Activated CD8-positive, alpha-beta T cell treated with anti-CD3 and anti-CD28 coated beads, Interleukin-2, amount 10 ng/mL, durations not matched to agents 7 days and 5 days (primary cell): ENCODE data around the gene GNG2. TPM values are rescaled to one million over a fixed set of nuclear protein-coding genes. Genes with fewer than 3 reads are reported as not detected.

Source experiments
- ATAC-seq: fragments of 150-1000 bp; cut with Tn5 transposase; one replicate; pipeline ENCODE4 v1.10.0; 2021; ENCODE audit warnings: moderate library complexity
- CTCF ChIA-PET: fragments of 350-600 bp; sonication (Branson Sonifier 250); formaldehyde crosslinking; loops from one replicate; lab custom pipeline; 2021; ENCODE audit warnings: antibody characterized with exemption; lab: Charles Lee
- POLR2A ChIA-PET: fragments of 350-600 bp; sonication (Branson Sonifier 250); formaldehyde crosslinking; loops from one replicate; lab custom pipeline; 2021; ENCODE audit warnings: antibody characterized with exemption; lab: Charles Lee
- DNase-seq: peaks from one replicate; pipeline ENCODE4 v3.0.0-alpha.2; 2020
- H3K27ac Mint-ChIP-seq: one replicate; pipeline ENCODE4 v1.8.0; 2021; ENCODE audit warnings: mild to moderate bottlenecking, mixed read lengths
- H3K27me3 Mint-ChIP-seq: one replicate; pipeline ENCODE4 v1.8.0; 2021; ENCODE audit warnings: low read depth, mixed read lengths
- H3K36me3 Mint-ChIP-seq: one replicate; pipeline ENCODE4 v1.8.0; 2021; ENCODE audit warnings: low read depth, mixed read lengths
- H3K4me1 Mint-ChIP-seq: one replicate; pipeline ENCODE4 v1.8.0; 2021; ENCODE audit warnings: low read depth, mixed read lengths
- H3K4me3 Mint-ChIP-seq: one replicate; pipeline ENCODE4 v1.8.0; 2021; ENCODE audit warnings: mild to moderate bottlenecking, mixed read lengths
- H3K9me3 Mint-ChIP-seq: one replicate; pipeline ENCODE4 v1.8.0; 2022; ENCODE audit warnings: mixed read lengths; ENCODE audit not compliant: insufficient read depth
- total RNA-seq, 2 experiments: library from RNA; stranded (reverse); gene quantifications; one replicate each; pipeline ENCODE4 v1.2.3, GENCODE V29; 2021

The GNG2 gene
- total RNA-seq, 2 experiments from 2014 or later, result 293 to 302 TPM

DNA sequence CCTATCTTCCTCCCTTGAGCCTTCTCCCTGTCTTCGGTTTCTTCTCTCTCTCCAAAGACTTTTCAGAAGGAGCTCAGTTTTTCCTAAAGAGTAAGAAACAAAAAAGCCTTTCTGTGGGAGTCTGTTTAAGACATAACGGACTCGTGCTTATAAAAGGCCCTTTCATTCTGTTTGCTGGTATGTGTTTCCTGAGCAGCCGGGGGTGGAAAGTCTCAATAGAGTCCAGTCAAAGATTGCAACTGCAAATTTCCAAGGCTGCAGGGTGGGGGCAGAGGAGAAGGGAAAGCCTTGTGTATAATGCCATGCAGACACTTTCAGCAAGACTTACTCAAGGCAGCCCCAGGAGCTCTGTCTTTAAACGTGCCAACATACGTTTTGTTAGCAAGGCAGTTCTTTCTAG is 62.2 kb downstream of the GNG2 start:
- H3K27me3 Mint-ChIP-seq, result no peaks in the 10 kb centered on the region
- H3K4me3 Mint-ChIP-seq, result no peak overlapping the region
- peaks cover 55% of the 10 kb centered on the region for H3K36me3 Mint-ChIP-seq
- no peak overlapping the region for H3K27ac Mint-ChIP-seq
- no peaks in the 10 kb centered on the region for H3K9me3 Mint-ChIP-seq
- DNase-seq (no peak), ATAC-seq (no peak)
- ChIA-PET POLR2A (no interaction called here), CTCF (interaction anchor here (1.3 kb wide), 1 partner anchor 11 kb away, joined by 3 read pairs; no protein-coding TSS in a partner anchor)
- H3K4me1 Mint-ChIP-seq, result peaks cover 25% of the 10 kb centered on the region

DNA sequence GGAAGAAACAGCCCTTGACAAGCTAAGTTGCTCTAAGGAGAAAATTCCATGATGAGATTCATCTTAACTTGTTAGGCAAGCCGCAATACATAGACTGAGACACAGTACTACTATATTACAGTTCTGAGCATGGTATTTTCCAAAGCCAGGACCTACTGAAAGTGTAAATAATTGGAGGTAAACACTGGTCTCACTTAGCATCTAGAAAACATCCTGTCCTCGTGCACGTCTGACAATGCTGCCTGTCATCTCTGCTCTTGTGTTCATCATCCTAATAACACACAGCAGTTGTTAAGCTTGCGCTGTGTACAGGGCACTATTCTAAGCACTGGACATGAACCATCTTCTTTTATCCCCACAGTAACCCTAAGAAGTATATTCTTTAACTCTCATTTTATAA is 64.2 kb downstream of the GNG2 start:
- no peak overlapping the region for H3K27ac Mint-ChIP-seq
- CTCF ChIA-PET, result no interaction called here
- peaks cover 62% of the 10 kb centered on the region for H3K36me3 Mint-ChIP-seq
- no peak overlapping the region for H3K4me3 Mint-ChIP-seq
- H3K27me3 Mint-ChIP-seq, result no peaks in the 10 kb centered on the region
- no peaks in the 10 kb centered on the region for H3K9me3 Mint-ChIP-seq
- DNase-seq (no peak), ATAC-seq (no peak)
- POLR2A ChIA-PET, result interaction anchor here (0.7 kb wide), 1 partner anchor 97 kb away, joined by 3 read pairs; no protein-coding TSS in a partner anchor
- H3K4me1 Mint-ChIP-seq, result peaks cover 34% of the 10 kb centered on the region

DNA sequence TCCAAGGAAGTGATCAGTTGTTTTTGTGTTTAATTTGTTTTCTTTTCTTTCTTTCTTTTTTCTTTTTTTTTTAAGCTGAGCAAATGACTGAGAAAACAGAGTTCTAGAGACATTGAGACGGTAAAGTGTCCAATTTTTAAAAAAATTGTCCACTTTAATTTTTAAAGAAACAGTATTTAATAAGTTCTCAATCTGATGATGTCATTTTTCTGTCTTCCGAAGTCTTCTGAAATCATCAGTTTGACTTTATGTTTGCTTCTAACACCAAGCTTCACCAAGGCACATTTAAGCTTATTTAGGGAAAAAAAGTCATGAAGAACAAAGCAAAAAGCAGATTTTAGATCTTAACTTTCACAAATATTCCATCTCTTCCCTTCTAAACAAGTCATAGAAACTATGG is 65.6 kb downstream of the GNG2 start:
- Mint-ChIP-seq H3K4me1 (peaks cover 46% of the 10 kb centered on the region), H3K4me3 (no peak overlapping the region), H3K36me3 (peaks cover 66% of the 10 kb centered on the region), H3K9me3 (no peaks in the 10 kb centered on the region), H3K27me3 (no peaks in the 10 kb centered on the region), H3K27ac (no peak overlapping the region)
- POLR2A ChIA-PET, result no interaction called here
- ATAC-seq (no peak), DNase-seq (no peak)
- CTCF ChIA-PET, result no interaction called here

DNA sequence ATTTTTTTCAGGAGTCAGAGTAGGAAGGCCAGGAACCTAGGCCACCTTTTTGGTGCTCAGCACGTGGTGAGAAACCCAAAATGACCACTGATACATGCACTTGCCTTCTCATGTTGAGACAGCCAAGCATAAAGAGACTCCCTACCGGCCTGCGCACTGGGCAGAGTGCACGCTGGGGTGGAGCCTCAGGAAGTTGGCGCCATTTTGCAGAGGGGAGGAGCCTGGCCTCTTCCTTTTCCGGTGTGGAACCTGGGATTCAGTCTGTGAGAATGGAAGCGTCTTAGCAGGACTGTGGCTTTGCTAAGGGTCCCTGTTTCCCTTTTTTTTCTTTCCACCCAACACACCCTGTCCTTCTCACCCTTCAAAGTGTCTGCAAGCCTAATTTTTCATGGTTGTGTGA is 66.0 kb downstream of the GNG2 start:
- Mint-ChIP-seq H3K4me1 (peaks cover 48% of the 10 kb centered on the region), H3K9me3 (no peaks in the 10 kb centered on the region), H3K27me3 (no peaks in the 10 kb centered on the region), H3K4me3 (no peak overlapping the region), H3K36me3 (peaks cover 66% of the 10 kb centered on the region), H3K27ac (no peak overlapping the region)
- ChIA-PET CTCF (no interaction called here), POLR2A (no interaction called here)
- DNase-seq (no peak), ATAC-seq (no peak)

DNA sequence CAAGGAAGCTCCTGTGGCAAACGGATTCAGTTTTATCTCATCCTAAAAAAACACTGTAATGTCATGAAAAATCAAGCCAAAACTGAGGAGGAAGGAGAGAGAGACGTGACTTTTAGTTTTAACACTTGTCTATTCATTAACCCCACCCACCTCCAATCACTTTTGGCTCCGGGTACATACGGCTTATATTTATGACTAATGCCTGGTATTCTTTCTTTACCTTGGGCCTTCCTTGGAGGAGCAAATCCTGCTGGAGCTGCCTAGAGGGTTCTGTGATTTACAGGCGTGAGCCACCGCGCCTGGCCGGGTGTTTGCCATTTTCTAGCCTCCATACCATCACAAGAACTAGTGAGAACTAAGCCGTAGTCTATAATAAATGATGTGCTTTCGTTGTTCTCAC is 68.2 kb downstream of the GNG2 start:
- Mint-ChIP-seq H3K4me3 (no peak overlapping the region), H3K4me1 (peaks cover 58% of the 10 kb centered on the region), H3K9me3 (no peaks in the 10 kb centered on the region), H3K36me3 (peaks cover 72% of the 10 kb centered on the region), H3K27me3 (no peaks in the 10 kb centered on the region), H3K27ac (no peak overlapping the region)
- ChIA-PET POLR2A (no interaction called here), CTCF (interaction anchor here (1.4 kb wide), 1 partner anchor 8 kb away, joined by 3 read pairs; no protein-coding TSS in a partner anchor)
- ATAC-seq (no peak), DNase-seq (no peak)

DNA sequence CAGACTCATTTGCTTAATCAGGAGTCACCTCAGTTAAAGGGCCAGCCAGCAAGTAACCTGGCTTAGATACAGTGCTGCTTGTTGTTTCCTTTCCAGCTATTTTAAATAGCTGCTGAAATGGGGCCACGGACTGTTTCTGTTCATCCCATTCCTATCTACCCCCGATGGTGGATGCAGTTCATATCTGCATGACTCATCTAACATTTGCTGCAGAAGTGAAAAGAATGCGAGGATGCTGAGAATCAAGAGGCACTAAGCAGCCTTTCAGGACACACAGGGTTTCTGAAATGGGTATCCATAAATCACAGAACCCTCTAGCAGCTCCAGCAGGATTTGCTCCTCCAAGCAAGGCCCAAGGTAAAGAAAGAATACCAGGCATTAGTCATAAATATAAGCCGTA is 68.8 kb downstream of the GNG2 start:
- ChIA-PET POLR2A (no interaction called here), CTCF (interaction anchor here (1.4 kb wide), 1 partner anchor 9 kb away, joined by 3 read pairs; no protein-coding TSS in a partner anchor)
- Mint-ChIP-seq H3K4me1 (peaks cover 59% of the 10 kb centered on the region), H3K27me3 (no peaks in the 10 kb centered on the region), H3K9me3 (no peaks in the 10 kb centered on the region), H3K27ac (no peak overlapping the region), H3K4me3 (no peak overlapping the region), H3K36me3 (peaks cover 75% of the 10 kb centered on the region)
- DNase-seq (no peak), ATAC-seq (no peak)

DNA sequence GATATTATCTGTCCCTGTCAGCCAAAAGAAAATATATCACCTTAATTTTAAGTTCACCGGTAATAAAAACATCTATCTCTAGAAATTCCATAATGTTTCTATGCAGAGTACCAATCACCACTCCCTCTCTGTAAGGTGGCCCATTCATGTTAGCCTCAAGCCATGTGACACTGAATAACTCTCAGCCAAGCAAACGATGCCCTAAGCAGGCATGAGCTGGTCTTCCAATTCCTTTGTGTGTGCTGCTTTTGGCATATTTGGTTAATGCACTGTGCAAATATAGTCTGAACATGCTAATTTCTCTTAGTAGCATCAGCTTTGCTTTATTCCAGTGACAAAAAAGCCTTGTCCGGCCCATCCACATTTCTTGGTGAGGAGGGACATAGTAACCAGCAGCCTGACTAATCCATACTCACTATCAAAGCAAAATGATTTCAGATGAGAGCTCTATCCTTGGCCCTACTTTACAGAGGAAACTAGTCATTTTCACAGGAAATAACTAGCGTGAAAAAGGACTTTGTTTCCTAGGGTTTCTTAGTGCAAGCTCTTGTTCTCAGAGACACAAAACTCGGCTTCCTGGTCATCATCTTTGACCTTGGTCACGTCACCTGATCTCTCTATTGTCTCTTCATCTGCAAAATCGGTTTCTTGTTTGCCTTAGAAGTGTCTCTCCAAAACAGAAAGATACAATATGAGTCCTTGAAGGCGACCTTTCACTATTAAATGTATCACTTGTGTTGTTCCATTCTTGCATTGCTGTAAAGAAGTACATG is 69.7 kb downstream of the GNG2 start:
- ChIA-PET CTCF (interaction anchor here (0.7 kb wide), 1 partner anchor 16 kb away, joined by 3 read pairs; no protein-coding TSS in a partner anchor), POLR2A (no interaction called here)
- peaks cover 76% of the 10 kb centered on the region for H3K36me3 Mint-ChIP-seq
- ATAC-seq (no peak), DNase-seq (no peak)
- peaks cover 60% of the 10 kb centered on the region for H3K4me1 Mint-ChIP-seq
- no peaks in the 10 kb centered on the region for H3K27me3 Mint-ChIP-seq
- no peak overlapping the region for H3K4me3 Mint-ChIP-seq
- H3K9me3 Mint-ChIP-seq, result no peaks in the 10 kb centered on the region
- peak overlapping the region; percentile 78 for H3K27ac Mint-ChIP-seq

DNA sequence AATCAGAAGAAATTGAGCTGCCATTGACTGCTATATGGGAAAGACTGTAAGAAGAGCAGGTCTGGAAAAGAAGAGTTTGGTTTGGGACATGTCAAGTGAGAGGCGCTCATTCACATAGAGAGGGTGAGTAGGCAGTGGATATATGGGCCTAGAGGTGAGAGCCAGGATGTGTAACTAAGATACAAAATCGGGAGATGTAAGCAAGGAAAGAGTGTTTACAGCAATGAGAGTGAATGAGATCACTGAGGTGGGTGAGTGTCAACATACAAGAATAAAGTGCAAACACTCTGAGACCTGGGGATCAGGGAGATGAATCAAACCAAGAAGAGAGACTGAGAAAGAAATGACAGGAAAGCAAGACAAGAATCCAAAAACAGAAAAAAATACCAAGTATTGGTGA is 70.9 kb downstream of the GNG2 start:
- POLR2A ChIA-PET, result no interaction called here
- Mint-ChIP-seq H3K27ac (peak overlapping the region; percentile 78), H3K9me3 (no peaks in the 10 kb centered on the region), H3K27me3 (no peaks in the 10 kb centered on the region), H3K4me1 (peaks cover 62% of the 10 kb centered on the region), H3K4me3 (no peak overlapping the region), H3K36me3 (peaks cover 78% of the 10 kb centered on the region)
- DNase-seq, result no peak
- no peak for ATAC-seq
- CTCF ChIA-PET, result no interaction called here

DNA sequence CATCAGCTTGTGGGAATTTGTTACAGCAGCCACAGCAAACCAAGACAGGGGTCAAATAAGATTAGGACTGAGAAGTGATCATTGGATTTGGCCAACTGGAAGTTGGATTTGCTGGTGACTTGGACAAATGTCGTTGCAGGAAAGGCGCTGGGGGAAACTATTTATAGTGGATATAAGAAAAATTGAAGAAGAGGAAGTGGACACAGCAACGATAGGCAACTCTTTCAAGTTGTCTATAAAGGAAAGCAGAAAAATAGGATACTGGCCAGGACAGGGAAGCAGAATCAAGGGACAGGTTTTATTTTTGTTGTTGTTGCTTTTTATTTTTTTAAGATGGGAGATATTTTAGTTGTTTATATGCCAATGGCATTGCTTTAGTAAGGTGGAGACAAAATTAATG is 72.8 kb downstream of the GNG2 start:
- H3K4me1 Mint-ChIP-seq, result peaks cover 53% of the 10 kb centered on the region
- no peaks in the 10 kb centered on the region for H3K9me3 Mint-ChIP-seq
- DNase-seq, result no peak
- ChIA-PET CTCF (interaction anchor here (1.0 to 1.3 kb wide), 2 partner anchors 11 to 46 kb away, joined by 3 read pairs; no protein-coding TSS in a partner anchor), POLR2A (no interaction called here)
- H3K27me3 Mint-ChIP-seq, result no peaks in the 10 kb centered on the region
- H3K27ac Mint-ChIP-seq, result no peak overlapping the region
- peaks cover 71% of the 10 kb centered on the region for H3K36me3 Mint-ChIP-seq
- no peak overlapping the region for H3K4me3 Mint-ChIP-seq
- ATAC-seq, result no peak

DNA sequence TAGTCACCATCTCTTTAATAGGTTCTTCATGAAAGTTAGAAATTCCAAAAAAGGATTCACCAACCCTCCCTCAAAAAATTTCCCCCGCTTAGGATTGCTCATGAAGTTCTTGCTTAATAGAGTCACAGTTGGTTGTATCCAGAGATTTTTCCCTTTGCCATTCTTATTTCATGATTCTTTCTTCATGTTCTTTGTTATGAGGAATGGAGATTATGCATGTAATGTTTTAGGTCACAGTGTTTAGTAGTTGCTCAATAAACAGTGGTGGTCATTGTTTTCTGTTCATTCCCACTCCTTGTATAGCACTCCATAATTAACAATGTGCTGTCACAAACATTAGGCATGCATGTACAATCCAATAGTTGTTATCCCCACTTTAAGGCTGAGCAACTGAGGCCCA is 77.7 kb downstream of the GNG2 start:
- ChIA-PET POLR2A (no interaction called here), CTCF (no interaction called here)
- no peaks in the 10 kb centered on the region for H3K27me3 Mint-ChIP-seq
- H3K4me3 Mint-ChIP-seq, result no peak overlapping the region
- H3K27ac Mint-ChIP-seq, result peak overlapping the region; percentile 16
- peaks cover 21% of the 10 kb centered on the region for H3K4me1 Mint-ChIP-seq
- H3K36me3 Mint-ChIP-seq, result peaks cover 70% of the 10 kb centered on the region
- ATAC-seq, result no peak
- no peaks in the 10 kb centered on the region for H3K9me3 Mint-ChIP-seq
- DNase-seq, result no peak

DNA sequence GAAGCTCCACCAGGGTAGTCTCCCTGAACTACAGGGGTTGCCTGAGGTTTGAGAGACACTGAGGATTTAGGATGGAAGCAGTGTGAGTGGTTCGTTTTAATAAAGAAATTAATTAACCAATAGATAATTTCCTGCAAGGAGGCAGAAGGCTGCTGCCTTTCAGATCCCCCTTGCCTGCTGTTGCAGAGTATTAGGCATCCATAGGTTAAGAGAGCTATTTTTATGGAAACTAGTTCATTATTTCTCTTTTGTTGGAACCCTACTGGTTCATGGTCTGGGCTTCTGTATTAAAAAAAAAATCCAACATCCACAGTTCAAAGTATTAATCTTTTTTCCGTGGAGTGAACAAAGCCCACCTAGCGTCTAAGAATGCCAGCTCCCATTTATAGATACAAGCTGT is 78.4 kb downstream of the GNG2 start:
- CTCF ChIA-PET, result interaction anchor here (0.8 to 1.3 kb wide), 2 partner anchors 20 to 40 kb away, joined by 4 read pairs; no protein-coding TSS in a partner anchor
- no peak overlapping the region for H3K27ac Mint-ChIP-seq

DNA sequence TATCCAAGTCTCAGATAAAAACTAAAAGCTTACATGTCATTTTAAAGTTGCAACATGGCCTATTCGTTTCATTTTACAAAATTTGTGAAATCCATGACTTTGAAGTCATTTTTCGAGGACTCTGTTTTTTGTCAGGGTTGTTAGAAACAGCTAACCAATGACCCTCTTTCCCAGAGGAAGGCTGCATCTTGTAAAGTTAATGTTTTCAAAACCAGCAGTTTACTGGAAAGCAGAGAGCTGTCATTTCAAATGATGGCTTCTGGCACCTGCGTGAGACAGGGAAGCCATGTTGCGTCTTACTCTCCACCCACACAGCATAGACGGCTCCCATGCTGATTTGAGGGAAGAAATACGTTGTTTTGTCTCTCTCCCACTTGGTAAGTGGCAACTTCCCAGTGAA is 78.8 kb downstream of the GNG2 start:
- ChIA-PET CTCF (interaction anchor here (0.8 to 1.3 kb wide), 2 partner anchors 20 to 39 kb away, joined by 4 read pairs; no protein-coding TSS in a partner anchor), POLR2A (interaction anchor here (0.6 to 0.7 kb wide), 3 partner anchors 16 to 155 kb away, joined by 3 read pairs; no protein-coding TSS in a partner anchor)
- Mint-ChIP-seq H3K4me1 (peaks cover 17% of the 10 kb centered on the region), H3K4me3 (no peak overlapping the region), H3K27me3 (no peaks in the 10 kb centered on the region), H3K27ac (no peak overlapping the region), H3K36me3 (peaks cover 70% of the 10 kb centered on the region), H3K9me3 (no peaks in the 10 kb centered on the region)
- ATAC-seq (no peak), DNase-seq (no peak)

More for the DNA sequence above, 78.4 kb downstream of the GNG2 start:
- peaks cover 69% of the 10 kb centered on the region for H3K36me3 Mint-ChIP-seq
- H3K4me3 Mint-ChIP-seq, result no peak overlapping the region
- POLR2A ChIA-PET, result interaction anchor here (0.6 to 0.7 kb wide), 3 partner anchors 17 to 154 kb away, joined by 3 read pairs; no protein-coding TSS in a partner anchor
- H3K4me1 Mint-ChIP-seq, result peaks cover 19% of the 10 kb centered on the region
- H3K27me3 Mint-ChIP-seq, result no peaks in the 10 kb centered on the region
- no peaks in the 10 kb centered on the region for H3K9me3 Mint-ChIP-seq
- no peak for DNase-seq
- ATAC-seq, result no peak
